ENCODE measurements around the gene SLC25A51.

DNA sequence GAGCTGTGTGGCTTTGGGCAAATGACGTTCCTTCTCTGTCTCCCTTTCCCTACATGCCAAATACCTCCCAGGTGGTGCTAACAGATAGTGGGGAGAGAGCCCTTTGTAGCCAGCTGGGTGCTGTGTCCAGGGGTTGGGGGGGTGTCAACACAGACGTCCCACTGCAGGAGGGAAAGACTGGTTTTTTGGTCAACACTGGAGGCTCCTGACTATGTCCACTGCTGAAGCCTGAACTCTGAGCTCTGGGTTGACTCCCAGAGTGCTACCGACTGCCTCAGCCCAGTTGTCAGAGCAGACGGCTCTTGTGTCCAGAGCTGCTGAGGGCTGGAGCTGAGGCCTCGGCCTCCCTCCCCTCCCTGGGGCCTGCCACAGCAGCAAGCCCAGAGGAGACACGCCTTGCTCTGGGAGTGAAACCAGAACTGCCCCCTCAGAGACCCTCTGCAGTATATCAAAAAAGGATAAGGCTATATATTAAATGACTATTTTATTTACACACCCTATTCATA, 14.8 kb upstream of the SLC25A51 start:
- TF ChIP-seq, protein P1, sequence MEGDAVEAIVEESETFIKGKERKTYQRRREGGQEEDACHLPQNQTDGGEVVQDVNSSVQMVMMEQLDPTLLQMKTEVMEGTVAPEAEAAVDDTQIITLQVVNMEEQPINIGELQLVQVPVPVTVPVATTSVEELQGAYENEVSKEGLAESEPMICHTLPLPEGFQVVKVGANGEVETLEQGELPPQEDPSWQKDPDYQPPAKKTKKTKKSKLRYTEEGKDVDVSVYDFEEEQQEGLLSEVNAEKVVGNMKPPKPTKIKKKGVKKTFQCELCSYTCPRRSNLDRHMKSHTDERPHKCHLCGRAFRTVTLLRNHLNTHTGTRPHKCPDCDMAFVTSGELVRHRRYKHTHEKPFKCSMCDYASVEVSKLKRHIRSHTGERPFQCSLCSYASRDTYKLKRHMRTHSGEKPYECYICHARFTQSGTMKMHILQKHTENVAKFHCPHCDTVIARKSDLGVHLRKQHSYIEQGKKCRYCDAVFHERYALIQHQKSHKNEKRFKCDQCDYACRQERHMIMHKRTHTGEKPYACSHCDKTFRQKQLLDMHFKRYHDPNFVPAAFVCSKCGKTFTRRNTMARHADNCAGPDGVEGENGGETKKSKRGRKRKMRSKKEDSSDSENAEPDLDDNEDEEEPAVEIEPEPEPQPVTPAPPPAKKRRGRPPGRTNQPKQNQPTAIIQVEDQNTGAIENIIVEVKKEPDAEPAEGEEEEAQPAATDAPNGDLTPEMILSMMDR (IDR thresholded peaks at IDR 0.05; ENCODE audit: low read depth, low read length, missing input control), result no peak
- TF ChIP-seq RAD21 (IDR thresholded peaks at IDR 0.05), result no peak
- TF ChIP-seq EGR1 (IDR thresholded peaks at IDR 0.05; ENCODE audit: low read depth in 2 of 2), result no peak
- TF ChIP-seq, protein P2, sequence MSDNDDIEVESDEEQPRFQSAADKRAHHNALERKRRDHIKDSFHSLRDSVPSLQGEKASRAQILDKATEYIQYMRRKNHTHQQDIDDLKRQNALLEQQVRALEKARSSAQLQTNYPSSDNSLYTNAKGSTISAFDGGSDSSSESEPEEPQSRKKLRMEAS (IDR thresholded peaks at IDR 0.05), result no peak
- TF ChIP-seq GABPA (IDR thresholded peaks at IDR 0.05 in 1 of 2, conservative IDR thresholded peaks at IDR 0.05 in 1 of 2), result no peak
- no peak for TF ChIP-seq RXRA (IDR thresholded peaks at IDR 0.05)
- TF ChIP-seq JUND (IDR thresholded peaks at IDR 0.05), result no peak
- no peak for TF ChIP-seq TAF1 (conservative IDR thresholded peaks at IDR 0.05)
- TF ChIP-seq REST (IDR thresholded peaks at IDR 0.05), result no peak
- TF ChIP-seq, protein P3, sequence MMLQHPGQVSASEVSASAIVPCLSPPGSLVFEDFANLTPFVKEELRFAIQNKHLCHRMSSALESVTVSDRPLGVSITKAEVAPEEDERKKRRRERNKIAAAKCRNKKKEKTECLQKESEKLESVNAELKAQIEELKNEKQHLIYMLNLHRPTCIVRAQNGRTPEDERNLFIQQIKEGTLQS (IDR thresholded peaks at IDR 0.05), result no peak
- TF ChIP-seq YY1 (IDR thresholded peaks at IDR 0.05), result no peak
